ENCODE results near the gene ANAPC10. TPM values are rescaled to one million over a fixed set of nuclear protein-coding genes. Genes with fewer than 3 reads are reported as not detected.

Gene ANAPC10
- total and polyA plus RNA-seq, 10 donors = 12.0 to 42.2 (median 19.2) TPM

- Histone ChIP-seq H3K27ac (no peak overlapping the region), H3K9me3 (peaks cover 0 to 9% (median 4%) of the 10 kb centered on the region in 8 donors), H3K36me3 (peaks cover 0 to 64% (median 22%) of the 10 kb centered on the region in 6 donors), H3K27me3 (replicated peaks in 1 of 7) (no peaks in the 10 kb centered on the region), H3K4me1 (no peaks in the 10 kb centered on the region), H3K4me3 (no peak overlapping the region)
- WGBS, 5 donors = 87 to 93% (median 92%) methylated on average over 2 of the region's 2 CpGs
- TF ChIP-seq POLR2A (IDR thresholded peaks at IDR 0.05) = no peak
- TF ChIP-seq POLR2AphosphoS5 (IDR thresholded peaks at IDR 0.05) = no peak
- TF ChIP-seq CTCF (IDR thresholded peaks at IDR 0.05 in 8 of 11, conservative IDR thresholded peaks at IDR 0.05 in 3 of 11) = no peak
- intact Hi-C loops (cut with DNase I; ENCODE audit: low total_unique reads) = no loop called here
- DNase-seq = no peak
These were observed 21.5 kb downstream of the ANAPC10 start for GRCh38 chr4:145076469-145076855.

GRCh38 chr4:145075742-145076468 is 22.1 kb downstream of the ANAPC10 start:
- WGBS, 5 donors = 57 to 75% (median 74%) methylated on average over 1 of the region's 1 CpG
- H3K36me3 ChIP-seq = peaks cover 0 to 59% (median 20%) of the 10 kb centered on the region in 6 donors
- no peak overlapping the region for H3K27ac ChIP-seq
- H3K27me3 ChIP-seq (replicated peaks in 1 of 7) = no peaks in the 10 kb centered on the region
- DNase-seq = no peak
- H3K4me3 ChIP-seq = no peak overlapping the region
- peaks cover 0 to 9% (median 4%) of the 10 kb centered on the region in 8 donors for H3K9me3 ChIP-seq
- intact Hi-C loops (cut with DNase I; ENCODE audit: low total_unique reads) = no loop called here
- TF ChIP-seq POLR2AphosphoS5 (IDR thresholded peaks at IDR 0.05) = no peak
- TF ChIP-seq POLR2A (IDR thresholded peaks at IDR 0.05) = no peak
- TF ChIP-seq CTCF (IDR thresholded peaks at IDR 0.05 in 8 of 11, conservative IDR thresholded peaks at IDR 0.05 in 3 of 11) = no peak
- H3K4me1 ChIP-seq = no peaks in the 10 kb centered on the region

- WGBS, 5 donors = 93 to 98% (median 95%) methylated on average over 2 of the region's 2 CpGs
- Histone ChIP-seq H3K27me3 (replicated peaks in 1 of 7) (no peaks in the 10 kb centered on the region), H3K4me3 (no peak overlapping the region), H3K9me3 (no peaks in the 10 kb centered on the region), H3K4me1 (no peaks in the 10 kb centered on the region), H3K27ac (no peak overlapping the region), H3K36me3 (peaks cover 0 to 32% (median under 1%) of the 10 kb centered on the region in 6 donors)
- intact Hi-C loops (cut with DNase I; ENCODE audit: low total_unique reads) = no loop called here
- no peak for DNase-seq
- TF ChIP-seq POLR2AphosphoS5 (IDR thresholded peaks at IDR 0.05) (no peak), POLR2A (IDR thresholded peaks at IDR 0.05) (no peak), CTCF (IDR thresholded peaks at IDR 0.05 in 8 of 11, conservative IDR thresholded peaks at IDR 0.05 in 3 of 11) (no peak)
These were observed 26.4 kb downstream of the ANAPC10 start for GRCh38 chr4:145071560-145071959.

- no peak for DNase-seq
- Histone ChIP-seq H3K27ac (no peak overlapping the region), H3K4me3 (no peak overlapping the region), H3K9me3 (no peaks in the 10 kb centered on the region), H3K4me1 (peaks cover 0 to 12% (median 3%) of the 10 kb centered on the region in 6 donors), H3K36me3 (peaks cover 0 to 15% (median 0%) of the 10 kb centered on the region in 6 donors), H3K27me3 (replicated peaks in 1 of 7) (no peaks in the 10 kb centered on the region)
- 84 to 93% (median 90%) methylated on average over 3 of the region's 3 CpGs for WGBS, 5 donors
- intact Hi-C loops (cut with DNase I; ENCODE audit: low total_unique reads) = no loop called here
- TF ChIP-seq POLR2AphosphoS5 (IDR thresholded peaks at IDR 0.05) = no peak
These were observed 28.6 kb downstream of the ANAPC10 start for GRCh38 chr4:145069361-145069760.
